Endothelial cell of umbilical vein (primary cell): ENCODE data around the gene MYO18A. TPM values are rescaled to one million over a fixed set of nuclear protein-coding genes. Genes with fewer than 3 reads are reported as not detected.

Experiments used
- BruUV-seq: library from RNA; stranded (reverse); fragments of 400-500 nt; replicated peaks from 2 replicates; lab custom pipeline; 2021; lab: Mats Ljungman, UMichigan
- CTCF ChIA-PET: fragments of 300-600, 350-600 bp; sonication (Branson Sonifier 250); formaldehyde crosslinking; loops from one replicate; lab custom pipeline; 2021; ENCODE audit warnings: antibody characterized with exemption, inconsistent platforms; lab: Charles Lee
- POLR2A ChIA-PET: fragments of 300-600, 350-600 bp; sonication (Branson Sonifier 250); formaldehyde crosslinking; loops from one replicate; lab custom pipeline; 2021; ENCODE audit warnings: antibody characterized with exemption, inconsistent platforms; lab: Charles Lee
- DNase-seq: peaks from one replicate; pipeline ENCODE4 v3.0.0-alpha.2; 2011; ENCODE audit warnings: low read depth, low spot score
- FAIRE-seq: peaks from 2 replicates; lab custom pipeline; 2011; peaks lifted over from hg19 to GRCh38; lab: Jason Lieb, UNC
- H2AFZ ChIP-seq: 2 replicates; pipeline ENCODE4 v1.6.0; 2012; ENCODE audit warnings: low read depth, low read length, control low read depth, inconsistent platforms
- H3K27ac ChIP-seq: 2 replicates; pipeline ENCODE4 v1.5.1; 2011; ENCODE audit warnings: low read depth, mild to moderate bottlenecking, control low read depth, low read length, moderate library complexity; ENCODE audit not compliant: insufficient read depth
- H3K27me3 ChIP-seq, 2 experiments: 2 replicates each; pipeline versions ENCODE4 v1.6.0 to v1.6.1; 2011; ENCODE audit warnings: low read length in 2 of 2, mixed read lengths in 1 of 2; ENCODE audit not compliant: control insufficient read depth in 2 of 2, insufficient read depth in 2 of 2
- H3K36me3 ChIP-seq, 2 experiments: 2 replicates in 1 of 2; 3 replicates in 1 of 2; pipeline ENCODE4 v1.5.1; 2011; ENCODE audit warnings: low read length in 2 of 2, mild to moderate bottlenecking in 1 of 2, moderate library complexity in 1 of 2; ENCODE audit not compliant: control insufficient read depth in 2 of 2, insufficient read depth in 2 of 2; ENCODE audit errors: extremely low read depth in 1 of 2
- H3K4me1 ChIP-seq: 3 replicates; pipeline ENCODE4 v1.5.1; 2011; ENCODE audit warnings: mild to moderate bottlenecking, low read length; ENCODE audit not compliant: control insufficient read depth, insufficient read depth; ENCODE audit errors: extremely low read depth
- H3K4me2 ChIP-seq: 2 replicates; pipeline ENCODE4 v1.6.1; 2011; ENCODE audit warnings: low read length, control low read depth, mixed read lengths; ENCODE audit not compliant: insufficient read depth
- H3K4me3 ChIP-seq, 3 experiments: fragments of 200-600 bp in 1 of 3; sonication (generic), shearing (Covaris generic) in 1 of 3; replicated peaks in 1 of 3; 2 replicates each; pipeline ENCODE4 v1.5.1; 2011 to 2016; ENCODE audit warnings: control low read depth in 3 of 3, low read length in 3 of 3, mild to moderate bottlenecking in 2 of 3, inconsistent platforms in 1 of 3, low read depth in 1 of 3, moderate library complexity in 1 of 3; ENCODE audit not compliant: insufficient read depth in 1 of 3
- H3K79me2 ChIP-seq: 2 replicates; pipeline ENCODE4 v1.6.0; 2012; ENCODE audit warnings: low read length, inconsistent platforms; ENCODE audit not compliant: control insufficient read depth, insufficient read depth
- H3K9ac ChIP-seq: replicated peaks from 2 replicates; pipeline ENCODE3; 2011; ENCODE audit warnings: low read length, control low read depth; ENCODE audit not compliant: insufficient read depth; ENCODE audit errors: extremely low read depth
- H3K9me1 ChIP-seq: replicated peaks from 3 replicates; pipeline ENCODE4 v1.6.0; 2011; ENCODE audit warnings: mild to moderate bottlenecking, low read length; ENCODE audit not compliant: control insufficient read depth, insufficient read depth; ENCODE audit errors: extremely low read depth
- H3K9me3 ChIP-seq: replicated peaks from 2 replicates; pipeline ENCODE4 v1.5.1; 2012; ENCODE audit warnings: low read length, inconsistent platforms; ENCODE audit not compliant: control insufficient read depth, insufficient read depth
- H4K20me1 ChIP-seq: replicated peaks from 2 replicates; pipeline ENCODE3; 2011; ENCODE audit warnings: mild to moderate bottlenecking, low read length; ENCODE audit not compliant: control insufficient read depth, insufficient read depth; ENCODE audit errors: extremely low read depth
- CTCF ChIP-seq, 2 donors: IDR thresholded peaks; 1 replicate in 1 of 2; 2 replicates in 1 of 2; pipeline ENCODE4 v1.5.1; 2011; ENCODE audit warnings: low read length in 2 of 2, mild to moderate bottlenecking in 2 of 2, moderate library complexity in 2 of 2, control low read depth in 1 of 2, inconsistent platforms in 1 of 2, low read depth in 1 of 2; ENCODE audit not compliant: insufficient read depth in 1 of 2; ENCODE audit errors: extremely low read depth in 1 of 2
- EZH2 ChIP-seq: IDR thresholded peaks from 2 replicates; pipeline ENCODE4 v1.6.1; 2012; ENCODE audit warnings: borderline replicate concordance, low read depth, mild to moderate bottlenecking, moderate library complexity, low read length, inconsistent platforms; ENCODE audit not compliant: severe bottlenecking
- FOS ChIP-seq: IDR thresholded peaks from 2 replicates; pipeline ENCODE4 v1.6.1; 2011; ENCODE audit warnings: mild to moderate bottlenecking, low read length, moderate library complexity, borderline replicate concordance; ENCODE audit not compliant: insufficient read depth
- GATA2 ChIP-seq: IDR thresholded peaks from 2 replicates; pipeline ENCODE4 v1.7.0; 2011; ENCODE audit warnings: low read depth, mild to moderate bottlenecking, moderate library complexity, mixed read lengths, low read length; ENCODE audit not compliant: insufficient read length, insufficient read depth
- JUN ChIP-seq: IDR thresholded peaks from 2 replicates; pipeline ENCODE4 v1.6.1; 2011; ENCODE audit warnings: borderline replicate concordance, low read depth; ENCODE audit not compliant: insufficient read length, insufficient read depth
- MAX ChIP-seq: IDR thresholded peaks from 2 replicates; pipeline ENCODE4 v1.6.1; 2011; ENCODE audit not compliant: insufficient read depth, insufficient read length
- MYC ChIP-seq: IDR thresholded peaks from one replicate; pipeline ENCODE4 v1.6.1; 2011; ENCODE audit warnings: mild to moderate bottlenecking, low read depth, low read length
- POLR2A ChIP-seq: IDR thresholded peaks from 2 replicates; pipeline ENCODE4 v1.6.1; 2012; ENCODE audit warnings: low read depth, mild to moderate bottlenecking, control low read depth, low read length
- POLR2AphosphoS5 ChIP-seq: IDR thresholded peaks from 2 replicates; pipeline ENCODE4 v1.6.1; 2012; ENCODE audit warnings: low read depth, mild to moderate bottlenecking, control low read depth, low read length, moderate library complexity; ENCODE audit not compliant: insufficient read depth
- dilution Hi-C: fragments of 300-500 bp; cut with MboI; formaldehyde crosslinking; loops from one replicate; pipeline ENCODE4 v1.15.0; 2019; ENCODE audit warnings: low sequenced_read_pairs; ENCODE audit not compliant: extremely low pct_ligation_motif_present
- intact Hi-C: fragments of 100-400 bp; cut with micrococcal nuclease; formaldehyde crosslinking; loops from one replicate; pipeline ENCODE4 v1.10.0; 2022
- polyA plus RNA-seq, 4 experiments: library from polyadenylated mRNA; depleted of rRNA in 3 of 4; stranded (reverse) in 3 of 4; unstranded in 1 of 4; fragments of >200 nt; gene quantifications; 2 replicates each; pipeline versions ENCODE4 v1.2.1 to v1.2.3, GENCODE V29; 2011 to 2012; ENCODE audit warnings: missing spikeins in 1 of 4
- total RNA-seq: library from RNA; stranded (reverse); gene quantifications from 2 replicates; pipeline ENCODE4 v1.2.3, GENCODE V29; 2021

The MYO18A gene
- total and polyA plus RNA-seq, 2 donors (not counting 3 experiments of a cell fraction or from before 2014, with no cell fraction given) = 3.9 to 28.3 TPM

- intact Hi-C loops (no loop called here), dilution Hi-C loops (no loop called here)
- no peak overlapping the region for H3K27ac ChIP-seq
- no peak overlapping the region for H3K4me3 ChIP-seq
- no peaks in the 10 kb centered on the region for H3K9me1 ChIP-seq
- DNase-seq (no peak), FAIRE-seq (no peak)
- BruUV-seq = no TSS peak
- no peak overlapping the region for H3K4me2 ChIP-seq
- no peak for TF ChIP-seq POLR2A
- no peak for TF ChIP-seq POLR2AphosphoS5
- TF ChIP-seq MAX = no peak
- no peak for TF ChIP-seq GATA2
- no peak for TF ChIP-seq FOS
- no peak for TF ChIP-seq EZH2
- no peak for TF ChIP-seq MYC
- TF ChIP-seq CTCF (IDR thresholded peaks at IDR 0.05; ENCODE audit: extremely low read depth in 1 of 2, insufficient read depth in 1 of 2, low read depth in 1 of 2, low read length in 2 of 2) = no peak
- no peak for TF ChIP-seq JUN
- no peaks in the 10 kb centered on the region for H4K20me1 ChIP-seq
- H3K4me1 ChIP-seq = no peaks in the 10 kb centered on the region
- H3K9ac ChIP-seq = no peak overlapping the region
- no peaks in the 10 kb centered on the region for H3K9me3 ChIP-seq
- ChIA-PET CTCF (no interaction called here), POLR2A (no interaction called here)
- no peaks in the 10 kb centered on the region for H3K79me2 ChIP-seq
- no peaks in the 10 kb centered on the region for H3K36me3 ChIP-seq
- H3K27me3 ChIP-seq = peaks cover 0 to 5% of the 10 kb centered on the region in 2 experiments
- no peak overlapping the region for H2AFZ ChIP-seq
These were observed 114.2 kb downstream of the MYO18A start for GRCh38 chr17:29066047-29066446.
